OCI-LY1 (cell line): ENCODE data around the gene PTTG2.

Experiments used
- H2AFZ ChIP-seq: fragments of 200-600 bp; sonication (generic), shearing (Covaris generic); 2 replicates; pipeline ENCODE4 v1.6.0; 2014; ENCODE audit warnings: antibody characterized with exemption, mild to moderate bottlenecking, low read length
- H3F3A ChIP-seq: fragments of 200-600 bp; sonication (generic), shearing (Covaris generic); 2 replicates; pipeline ENCODE4 v1.6.0; 2014; ENCODE audit warnings: mild to moderate bottlenecking, antibody characterized with exemption, low read length, moderate library complexity; ENCODE audit not compliant: insufficient read depth
- H3K27ac ChIP-seq: fragments of 200-600 bp; sonication (generic); 2 replicates; pipeline ENCODE4 v1.5.1; 2014; ENCODE audit warnings: low read length, mixed run types, mild to moderate bottlenecking, low read depth; ENCODE audit not compliant: poor library complexity, severe bottlenecking
- H3K27me3 ChIP-seq: fragments of 200-600 bp; sonication (generic); 2 replicates; pipeline ENCODE4 v1.6.0; 2014; ENCODE audit warnings: antibody characterized with exemption, mild to moderate bottlenecking, low read length, moderate library complexity; ENCODE audit not compliant: insufficient read depth
- H3K36me3 ChIP-seq: fragments of 200-600 bp; sonication (generic); 2 replicates; pipeline ENCODE4 v1.6.1; 2014; ENCODE audit warnings: mild to moderate bottlenecking, antibody characterized with exemption, low read length, moderate library complexity, mixed read lengths; ENCODE audit not compliant: insufficient read depth
- H3K4me1 ChIP-seq: fragments of 200-600 bp; sonication (generic); 2 replicates; pipeline ENCODE4 v1.5.1; 2014; ENCODE audit warnings: mild to moderate bottlenecking, low read length, moderate library complexity; ENCODE audit not compliant: insufficient read depth, severe bottlenecking
- H3K4me2 ChIP-seq: fragments of 200-600 bp; sonication (generic), shearing (Covaris generic); 2 replicates; pipeline ENCODE4 v1.6.1; 2014; ENCODE audit warnings: low read length
- H3K4me3 ChIP-seq: fragments of 200-600 bp; sonication (generic); 2 replicates; pipeline ENCODE4 v1.5.1; 2014; ENCODE audit warnings: low read length, low read depth, mild to moderate bottlenecking, mixed read lengths; ENCODE audit not compliant: poor library complexity, severe bottlenecking
- H3K79me2 ChIP-seq: fragments of 200-600 bp; shearing (Covaris generic); 2 replicates; pipeline ENCODE4 v1.6.1; 2016; ENCODE audit warnings: mixed run types, low read length, mixed read lengths; ENCODE audit not compliant: insufficient read depth
- H3K9ac ChIP-seq: fragments of 200-600 bp; sonication (generic), shearing (Covaris generic); 2 replicates; pipeline ENCODE4 v1.6.1; 2014; ENCODE audit warnings: mild to moderate bottlenecking, low read length, mixed read lengths
- H3K9me2 ChIP-seq: fragments of 200-600 bp; sonication (generic), shearing (Covaris generic); 2 replicates; pipeline ENCODE4 v1.6.1; 2014; ENCODE audit warnings: low read depth, mild to moderate bottlenecking, low read length, mixed read lengths
- H3K9me3 ChIP-seq: fragments of 200-600 bp; shearing (Covaris generic); 2 replicates; pipeline ENCODE4 v1.6.1; 2014; ENCODE audit warnings: low read length, mixed read lengths
- H4K20me1 ChIP-seq: fragments of 200-600 bp; sonication (generic), shearing (Covaris generic); 2 replicates; pipeline ENCODE4 v1.6.0; 2016; ENCODE audit warnings: mild to moderate bottlenecking, low read length; ENCODE audit not compliant: insufficient read depth
- CTCF ChIP-seq: fragments of 200-600 bp; sonication (generic), shearing (Covaris generic); IDR thresholded peaks from 2 replicates; pipeline ENCODE4 v1.5.1; 2017; ENCODE audit warnings: mild to moderate bottlenecking, antibody characterized with exemption, low read length, moderate library complexity, mixed read lengths
- EZH2 ChIP-seq: fragments of 200-600 bp; sonication (generic), shearing (Covaris generic); IDR thresholded peaks from 2 replicates; pipeline ENCODE4 v1.8.0; 2017; ENCODE audit warnings: borderline replicate concordance, mixed run types, mild to moderate bottlenecking, antibody characterized with exemption, low read length, moderate library complexity, mixed read lengths

Gene PTTG2

GRCh38 chr4:38002451-38003071, 42.4 kb downstream of the PTTG2 start:
- H2AFZ ChIP-seq = no peak overlapping the region
- no peaks in the 10 kb centered on the region for H3K9me3 ChIP-seq
- H4K20me1 ChIP-seq = no peaks in the 10 kb centered on the region
- peak overlapping the region; percentile 71 for H3K27ac ChIP-seq
- peaks cover 34% of the 10 kb centered on the region; the same call in 1 of the 2 replicates for H3K36me3 ChIP-seq
- no peak for TF ChIP-seq CTCF
- no peak for TF ChIP-seq EZH2
- H3K79me2 ChIP-seq = peaks cover 97% of the 10 kb centered on the region
- no peaks in the 10 kb centered on the region for H3K9me2 ChIP-seq
- peaks cover 97% of the 10 kb centered on the region for H3K4me1 ChIP-seq
- peaks cover 3% of the 10 kb centered on the region; the same call in 1 of the 2 replicates for H3F3A ChIP-seq
- 0 out of 2 replicates have a peak overlapping the region, but pooled peaks have one; percentile 5 for H3K9ac ChIP-seq
- no peak overlapping the region for H3K4me3 ChIP-seq
- peak overlapping the region; percentile 21; the same call in 1 of the 2 replicates for H3K4me2 ChIP-seq
- no peaks in the 10 kb centered on the region for H3K27me3 ChIP-seq

GRCh38 chr4:38003102-38003501, 42.9 kb downstream of the PTTG2 start:
- peaks cover 34% of the 10 kb centered on the region; the same call in 1 of the 2 replicates for H3K36me3 ChIP-seq
- no peaks in the 10 kb centered on the region for H3K9me3 ChIP-seq
- H3K4me2 ChIP-seq = peak overlapping the region; percentile 21; the same call in 1 of the 2 replicates
- H3K4me1 ChIP-seq = peaks cover 97% of the 10 kb centered on the region
- no peaks in the 10 kb centered on the region for H4K20me1 ChIP-seq
- 0 out of 2 replicates have a peak overlapping the region, but pooled peaks have one; percentile 5 for H3K9ac ChIP-seq
- H3K79me2 ChIP-seq = peaks cover 97% of the 10 kb centered on the region
- H3F3A ChIP-seq = peaks cover 3% of the 10 kb centered on the region; the same call in 1 of the 2 replicates
- no peak for TF ChIP-seq EZH2
- TF ChIP-seq CTCF = no peak
- peak overlapping the region; percentile 71 for H3K27ac ChIP-seq
- no peaks in the 10 kb centered on the region for H3K27me3 ChIP-seq
- H3K4me3 ChIP-seq = no peak overlapping the region
- H2AFZ ChIP-seq = no peak overlapping the region
- H3K9me2 ChIP-seq = no peaks in the 10 kb centered on the region

GRCh38 chr4:38003628-38004027, 43.4 kb downstream of the PTTG2 start:
- no peaks in the 10 kb centered on the region for H3K27me3 ChIP-seq
- peak overlapping the region; percentile 71 for H3K27ac ChIP-seq
- peak overlapping the region; percentile 43; the same call in 1 of the 2 replicates for H3K4me2 ChIP-seq
- H2AFZ ChIP-seq = no peak overlapping the region
- no peaks in the 10 kb centered on the region for H3K9me3 ChIP-seq
- H3K9me2 ChIP-seq = no peaks in the 10 kb centered on the region
- no peak for TF ChIP-seq EZH2
- TF ChIP-seq CTCF = no peak
- peaks cover 97% of the 10 kb centered on the region for H3K4me1 ChIP-seq
- H3K4me3 ChIP-seq = no peak overlapping the region
- H3K36me3 ChIP-seq = peaks cover 33% of the 10 kb centered on the region; the same call in 1 of the 2 replicates
- peak overlapping the region; percentile 11; the same call in 1 of the 2 replicates for H3K9ac ChIP-seq
- H4K20me1 ChIP-seq = no peaks in the 10 kb centered on the region
- peaks cover 3% of the 10 kb centered on the region; the same call in 1 of the 2 replicates for H3F3A ChIP-seq
- peaks cover 97% of the 10 kb centered on the region for H3K79me2 ChIP-seq
